BE2C (cell line): ENCODE results near the gene PKMYT1.

Experiments
- DNase-seq: peaks from one replicate; pipeline ENCODE4 v3.0.0-alpha.2; 2020
- H3K27me3 ChIP-seq: fragments of 250-450 bp; sonication (Bioruptor Pico); 2 replicates; pipeline ENCODE4 v1.5.1; 2020; ENCODE audit warnings: mild to moderate bottlenecking
- H3K36me3 ChIP-seq: fragments of 250-450 bp; sonication (Bioruptor Pico); 2 replicates; pipeline ENCODE4 v1.5.1; 2020; ENCODE audit warnings: mild to moderate bottlenecking
- H3K4me1 ChIP-seq: fragments of 250-450 bp; sonication (Bioruptor Pico); 2 replicates; pipeline ENCODE4 v1.5.1; 2020
- H3K4me3 ChIP-seq: 2 replicates; pipeline ENCODE4 v1.5.1; 2011; ENCODE audit warnings: low read depth, low read length
- H3K9me3 ChIP-seq: fragments of 250-450 bp; sonication (Bioruptor Pico); 2 replicates; pipeline ENCODE4 v1.5.1; 2020
- CTCF ChIP-seq: IDR thresholded peaks from 2 replicates; pipeline ENCODE4 v1.5.1; 2012; ENCODE audit warnings: mild to moderate bottlenecking, low read depth, low read length

The PKMYT1 gene

GRCh38 chr16:2986623-2987188, 6.5 kb upstream of the PKMYT1 start:
- Histone ChIP-seq H3K27me3 (no peaks in the 10 kb centered on the region), H3K4me1 (0 out of 2 replicates have a peak, but pooled peaks cover 6% of the 10 kb centered on the region), H3K36me3 (no peaks in the 10 kb centered on the region), H3K9me3 (no peaks in the 10 kb centered on the region), H3K4me3 (no peak overlapping the region)
- no peak for TF ChIP-seq CTCF
- no peak for DNase-seq

DNA sequence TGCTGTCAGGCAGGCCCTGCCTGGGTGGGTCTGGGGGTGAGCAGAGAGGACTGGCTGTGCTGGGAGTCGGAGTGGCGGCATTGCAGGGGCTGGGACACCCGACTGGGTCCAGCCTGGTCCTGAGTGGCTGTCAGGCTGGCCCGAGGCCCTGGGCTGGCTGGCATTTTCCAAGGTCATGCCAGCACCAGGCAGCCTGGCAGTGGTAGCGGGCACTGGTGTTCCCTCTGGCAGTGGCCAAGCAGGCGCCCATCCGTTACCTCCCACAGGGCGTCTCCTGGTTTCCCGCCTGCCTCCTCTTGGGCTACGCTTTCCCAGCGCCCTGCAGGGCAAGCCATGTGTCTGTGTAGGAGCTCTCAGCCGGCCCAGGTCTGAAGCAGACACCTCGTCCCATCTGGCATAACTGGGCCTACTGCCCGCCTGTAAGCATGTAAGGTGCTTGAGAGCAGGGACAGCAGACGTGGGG, 5.7 kb upstream of the PKMYT1 start:
- DNase-seq, result no peak
- no peak for TF ChIP-seq CTCF
- peaks cover 9% of the 10 kb centered on the region for H3K4me1 ChIP-seq
- no peaks in the 10 kb centered on the region for H3K27me3 ChIP-seq
- H3K36me3 ChIP-seq, result no peaks in the 10 kb centered on the region
- H3K9me3 ChIP-seq, result no peaks in the 10 kb centered on the region
- no peak overlapping the region for H3K4me3 ChIP-seq

GRCh38 chr16:2985462-2985861, 5.2 kb upstream of the PKMYT1 start:
- no peak for TF ChIP-seq CTCF
- H3K4me1 ChIP-seq, result peaks cover 9% of the 10 kb centered on the region
- no peak for DNase-seq
- no peak overlapping the region for H3K4me3 ChIP-seq
- no peaks in the 10 kb centered on the region for H3K9me3 ChIP-seq
- H3K27me3 ChIP-seq, result no peaks in the 10 kb centered on the region
- no peaks in the 10 kb centered on the region for H3K36me3 ChIP-seq

DNA sequence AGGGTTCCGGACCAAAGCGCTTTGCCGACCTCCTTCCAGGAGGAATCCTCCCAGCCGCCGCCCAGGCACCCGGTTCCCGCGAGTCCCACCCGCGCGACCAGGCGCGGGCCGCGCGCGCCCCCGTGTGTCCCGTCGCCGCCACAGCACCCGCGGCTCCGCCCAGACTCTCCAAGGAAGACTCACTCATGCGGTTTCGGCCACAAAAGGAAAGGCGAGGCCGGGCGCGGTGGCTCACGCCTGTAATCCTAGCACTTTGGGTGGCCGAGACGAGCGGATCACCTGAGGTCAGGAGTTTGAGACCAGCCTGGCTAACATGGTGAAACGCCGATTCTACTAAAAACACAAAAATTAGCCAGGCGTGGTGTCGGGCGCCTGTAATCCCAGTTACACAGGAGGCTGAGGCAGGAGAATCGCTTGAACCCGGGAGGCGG, 3.5 kb upstream of the PKMYT1 start:
- Histone ChIP-seq H3K27me3 (no peaks in the 10 kb centered on the region), H3K4me3 (peak overlapping the region; percentile 38), H3K4me1 (peaks cover 9% of the 10 kb centered on the region), H3K36me3 (peaks cover 3% of the 10 kb centered on the region; the same call in 1 of the 2 replicates), H3K9me3 (no peaks in the 10 kb centered on the region)
- peak; percentile 88 for DNase-seq
- peak; percentile 63 for TF ChIP-seq CTCF

DNA sequence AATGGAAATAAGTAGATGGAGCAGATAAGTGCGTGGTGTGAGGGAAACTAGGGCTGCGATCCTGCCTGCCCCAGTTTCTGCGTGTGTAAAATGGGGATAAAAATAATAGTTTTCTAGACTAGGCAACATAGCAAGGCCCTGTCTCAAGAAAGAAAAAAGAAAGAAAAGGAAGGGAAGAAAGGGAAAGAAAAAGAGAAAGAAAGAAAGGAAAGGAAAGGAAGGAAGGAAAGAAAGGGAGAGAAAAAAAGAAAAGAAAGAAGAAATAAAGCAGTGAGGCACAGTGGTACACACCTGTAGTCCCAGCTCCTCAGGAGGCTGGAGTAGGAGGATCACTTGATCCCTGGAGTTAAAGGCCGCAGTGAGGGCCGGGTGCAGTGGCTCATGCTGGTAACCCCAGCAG, 2.2 kb upstream of the PKMYT1 start:
- peaks cover 9% of the 10 kb centered on the region for H3K36me3 ChIP-seq
- no peaks in the 10 kb centered on the region for H3K27me3 ChIP-seq
- H3K9me3 ChIP-seq, result no peaks in the 10 kb centered on the region
- TF ChIP-seq CTCF, result no peak
- peaks cover 3% of the 10 kb centered on the region for H3K4me1 ChIP-seq
- H3K4me3 ChIP-seq, result no peak overlapping the region
- no peak for DNase-seq

DNA sequence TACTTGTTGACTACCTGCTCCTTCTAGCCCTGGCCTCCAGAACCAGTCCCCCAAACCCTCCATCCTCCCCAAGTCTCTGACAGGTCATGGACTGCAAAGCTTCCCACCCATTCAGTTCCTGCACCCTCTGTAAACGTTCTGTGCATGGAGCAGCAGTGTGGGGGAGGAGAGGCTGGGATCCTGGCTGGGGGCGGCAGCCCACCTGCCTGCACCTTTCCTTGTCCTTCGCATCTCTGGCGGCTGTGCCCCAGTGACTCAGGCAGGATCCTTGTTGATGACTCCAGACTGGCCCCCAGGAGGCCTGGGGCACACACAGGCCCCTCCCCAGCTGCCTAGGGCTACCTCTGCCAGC, 1.6 kb upstream of the PKMYT1 start:
- no peaks in the 10 kb centered on the region for H3K27me3 ChIP-seq
- H3K9me3 ChIP-seq, result no peaks in the 10 kb centered on the region
- H3K4me1 ChIP-seq, result peaks cover 3% of the 10 kb centered on the region
- peaks cover 14% of the 10 kb centered on the region for H3K36me3 ChIP-seq
- DNase-seq, result no peak
- no peak overlapping the region for H3K4me3 ChIP-seq
- TF ChIP-seq CTCF, result no peak
